Duodenal mucosa (tissue), 2 donors: ENCODE results near the gene FOXN1.
"Not testable (repeated sequence)": the region's sequence is repeated elsewhere in the genome, so short reads cannot be mapped to it uniquely, and the experiment has no call there.

Experiments used
- H3K27ac ChIP-seq: one replicate; pipeline ENCODE4 v1.7.0; 2013; ENCODE audit warnings: low read depth, low read length
- H3K27me3 ChIP-seq, 2 donors: one replicate each; pipeline ENCODE4 v1.7.0; 2013; ENCODE audit warnings: low read length in 2 of 2, control low read depth in 1 of 2; ENCODE audit not compliant: insufficient read depth in 2 of 2, control insufficient read depth in 1 of 2
- H3K36me3 ChIP-seq, 2 donors: one replicate each; pipeline ENCODE4 v1.7.0; 2013; ENCODE audit warnings: low read length in 2 of 2, control low read depth in 1 of 2; ENCODE audit not compliant: insufficient read depth in 2 of 2, control insufficient read depth in 1 of 2
- H3K4me1 ChIP-seq, 2 donors: one replicate each; pipeline ENCODE4 v1.7.0; 2013; ENCODE audit warnings: low read length in 2 of 2, control low read depth in 1 of 2; ENCODE audit not compliant: insufficient read depth in 2 of 2, control insufficient read depth in 1 of 2
- H3K4me3 ChIP-seq, 2 donors: one replicate each; pipeline ENCODE4 v1.7.0; 2013; ENCODE audit warnings: low read length in 2 of 2, low read depth in 1 of 2
- H3K9ac ChIP-seq, 2 donors: one replicate each; pipeline ENCODE4 v1.7.0; 2013; ENCODE audit warnings: low read length in 2 of 2, low read depth in 1 of 2
- H3K9me3 ChIP-seq, 2 donors: one replicate each; pipeline ENCODE4 v1.7.0; 2013; ENCODE audit warnings: low read length in 2 of 2, control low read depth in 1 of 2; ENCODE audit not compliant: control insufficient read depth in 1 of 2

FOXN1 gene, protein sequence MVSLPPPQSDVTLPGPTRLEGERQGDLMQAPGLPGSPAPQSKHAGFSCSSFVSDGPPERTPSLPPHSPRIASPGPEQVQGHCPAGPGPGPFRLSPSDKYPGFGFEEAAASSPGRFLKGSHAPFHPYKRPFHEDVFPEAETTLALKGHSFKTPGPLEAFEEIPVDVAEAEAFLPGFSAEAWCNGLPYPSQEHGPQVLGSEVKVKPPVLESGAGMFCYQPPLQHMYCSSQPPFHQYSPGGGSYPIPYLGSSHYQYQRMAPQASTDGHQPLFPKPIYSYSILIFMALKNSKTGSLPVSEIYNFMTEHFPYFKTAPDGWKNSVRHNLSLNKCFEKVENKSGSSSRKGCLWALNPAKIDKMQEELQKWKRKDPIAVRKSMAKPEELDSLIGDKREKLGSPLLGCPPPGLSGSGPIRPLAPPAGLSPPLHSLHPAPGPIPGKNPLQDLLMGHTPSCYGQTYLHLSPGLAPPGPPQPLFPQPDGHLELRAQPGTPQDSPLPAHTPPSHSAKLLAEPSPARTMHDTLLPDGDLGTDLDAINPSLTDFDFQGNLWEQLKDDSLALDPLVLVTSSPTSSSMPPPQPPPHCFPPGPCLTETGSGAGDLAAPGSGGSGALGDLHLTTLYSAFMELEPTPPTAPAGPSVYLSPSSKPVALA

DNA sequence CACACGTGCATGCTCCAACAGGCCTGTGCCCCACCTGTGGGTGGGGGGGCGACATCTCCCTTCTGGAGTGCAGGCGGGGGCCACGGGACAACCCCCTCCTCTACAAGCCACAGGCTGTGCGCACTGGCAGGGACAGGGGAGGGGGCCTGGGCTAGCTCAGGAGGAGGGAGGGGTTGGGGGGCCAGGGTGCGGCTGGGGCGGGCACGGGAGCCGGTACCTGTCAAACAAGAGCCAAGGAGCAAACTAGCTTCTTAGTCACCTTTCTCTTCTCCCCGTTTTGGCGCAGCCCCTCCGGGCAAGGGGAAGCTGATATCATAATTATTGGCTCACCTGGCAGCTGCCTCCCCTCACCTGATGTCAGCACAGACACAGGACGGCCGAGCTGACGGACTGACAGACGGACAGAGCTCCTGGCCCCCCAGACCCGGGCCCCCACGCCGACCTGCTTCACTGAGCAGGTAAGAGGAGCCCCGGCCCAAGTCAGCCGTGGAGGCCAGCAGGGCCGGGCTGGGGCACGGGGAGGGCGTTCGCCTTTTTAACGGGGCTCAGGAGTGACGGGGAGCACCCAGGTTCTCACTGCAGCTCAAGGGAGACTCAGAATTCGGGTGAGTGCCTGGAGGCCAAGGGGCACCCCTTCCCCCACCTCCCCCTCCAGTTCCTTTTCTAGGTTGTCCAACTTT is at the start of gene FOXN1:
FOXN1 (plus strand) TSS at position 363 of the 680 bp plus-strand sequence. CDS start 17,622 bp downstream, outside the sequence.
- H3K9ac ChIP-seq: no peak within 1 kb of the TSS
- H3K27ac ChIP-seq: no peak within 1 kb of the TSS
- H3K27me3 ChIP-seq: peaks cover 8 to 18% of the 10 kb centered on the region in 2 donors
- H3K4me3 ChIP-seq: no peak within 1 kb of the TSS
- H3K36me3 ChIP-seq: no peaks in the 10 kb centered on the region
- no peaks in the 10 kb centered on the region for H3K4me1 ChIP-seq
- H3K9me3 ChIP-seq: no peaks in the 10 kb centered on the region

DNA sequence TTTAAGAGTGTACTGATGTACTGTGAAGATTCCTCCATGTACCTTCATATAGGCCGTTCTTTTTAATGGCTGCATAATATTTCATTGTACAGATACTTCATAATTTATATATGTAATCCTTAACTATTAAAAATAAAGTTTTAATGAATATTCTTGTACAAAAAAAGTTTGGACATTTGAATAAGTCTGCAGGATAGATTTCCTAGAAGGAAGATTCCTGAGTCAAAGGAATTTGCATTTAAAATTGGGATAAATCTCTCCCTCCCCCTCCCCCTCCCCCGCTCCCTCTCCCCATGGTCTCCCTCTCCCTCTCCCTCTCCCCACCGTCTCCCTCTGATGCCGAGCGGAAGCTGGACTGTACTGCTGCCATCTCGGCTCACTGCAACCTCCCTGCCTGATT is 48.3 kb upstream of the FOXN1 start:
- no peaks in the 10 kb centered on the region for H3K9me3 ChIP-seq
- H3K4me3 ChIP-seq: no peak overlapping the region
- H3K4me1 ChIP-seq: no peaks in the 10 kb centered on the region
- H3K27me3 ChIP-seq: no peaks in the 10 kb centered on the region
- H3K9ac ChIP-seq: no peak overlapping the region
- H3K36me3 ChIP-seq: no peaks in the 10 kb centered on the region
- H3K27ac ChIP-seq: no peak overlapping the region

DNA sequence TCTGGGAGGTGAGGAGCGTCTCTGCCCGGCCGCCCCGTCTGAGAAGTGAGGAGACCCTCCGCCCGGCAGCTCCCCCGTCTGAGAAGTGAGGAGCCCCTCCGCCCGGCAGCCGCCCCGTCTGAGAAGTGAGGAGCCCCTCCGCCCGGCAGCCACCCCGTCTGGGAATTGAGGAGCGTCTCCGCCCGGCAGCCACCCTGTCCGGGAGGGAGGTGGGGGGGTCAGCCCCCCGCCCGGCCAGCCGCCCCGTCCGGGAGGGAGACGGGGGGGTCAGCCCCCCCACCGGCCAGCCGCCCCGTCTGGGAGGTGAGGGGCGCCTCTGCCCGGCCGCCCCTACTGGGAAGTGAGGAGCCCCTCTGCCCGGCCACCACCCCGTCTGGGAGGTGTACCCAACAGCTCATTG is 47.3 kb upstream of the FOXN1 start:
- not testable (repeated sequence) for H3K4me1 ChIP-seq, H3K4me3 ChIP-seq, H3K9me3 ChIP-seq, H3K27me3 ChIP-seq, H3K9ac ChIP-seq, H3K27ac ChIP-seq, H3K36me3 ChIP-seq

DNA sequence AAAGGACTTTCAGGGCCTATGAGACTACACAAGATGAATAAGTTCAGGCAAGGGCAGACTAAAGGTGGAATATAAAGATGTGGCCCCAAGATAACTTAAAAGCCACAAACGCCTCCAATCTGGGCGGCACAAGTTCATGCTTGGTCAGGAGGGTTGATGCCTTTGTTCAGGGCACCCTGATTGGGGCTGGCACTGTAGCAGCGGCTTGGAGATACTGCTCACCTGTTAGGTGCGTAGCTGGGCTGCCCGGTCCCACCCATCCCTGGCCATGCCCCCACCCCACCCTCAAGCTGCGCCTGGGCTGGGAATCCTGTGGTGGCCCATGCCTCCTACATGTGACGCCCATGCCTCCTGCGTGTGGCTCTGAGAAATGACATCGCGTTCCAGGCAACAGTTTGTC is 45.2 kb upstream of the FOXN1 start:
- Histone ChIP-seq H3K27me3 (no peaks in the 10 kb centered on the region), H3K27ac (no peak overlapping the region), H3K9ac (no peak overlapping the region), H3K4me3 (no peak overlapping the region), H3K36me3 (no peaks in the 10 kb centered on the region), H3K9me3 (no peaks in the 10 kb centered on the region), H3K4me1 (peaks cover 3 to 4% of the 10 kb centered on the region in 2 donors)

DNA sequence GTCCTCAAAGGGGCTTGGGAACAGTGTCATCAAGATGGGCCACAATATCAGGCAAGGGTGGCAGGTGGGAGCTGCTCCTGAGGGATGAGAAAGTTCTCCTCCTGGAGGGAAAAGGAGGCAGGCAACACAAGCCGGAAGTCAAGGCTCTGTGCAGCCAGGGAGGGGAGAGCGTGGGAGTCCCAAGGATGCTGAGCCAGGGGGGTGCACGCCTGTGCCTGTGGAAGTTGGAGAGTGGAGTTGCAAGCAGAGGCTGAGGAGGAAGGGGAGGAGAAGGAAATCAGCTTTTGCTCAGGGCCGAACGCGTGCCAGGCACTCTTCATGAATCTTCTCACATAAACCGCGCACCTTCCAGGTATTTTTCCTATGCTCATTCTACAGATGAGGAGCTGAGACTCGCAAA is 40.1 kb upstream of the FOXN1 start:
- Histone ChIP-seq H3K4me3 (no peak overlapping the region), H3K27ac (no peak overlapping the region), H3K9me3 (no peaks in the 10 kb centered on the region), H3K9ac (no peak overlapping the region), H3K36me3 (no peaks in the 10 kb centered on the region), H3K4me1 (peaks cover 28 to 35% of the 10 kb centered on the region in 2 donors), H3K27me3 (no peaks in the 10 kb centered on the region)

DNA sequence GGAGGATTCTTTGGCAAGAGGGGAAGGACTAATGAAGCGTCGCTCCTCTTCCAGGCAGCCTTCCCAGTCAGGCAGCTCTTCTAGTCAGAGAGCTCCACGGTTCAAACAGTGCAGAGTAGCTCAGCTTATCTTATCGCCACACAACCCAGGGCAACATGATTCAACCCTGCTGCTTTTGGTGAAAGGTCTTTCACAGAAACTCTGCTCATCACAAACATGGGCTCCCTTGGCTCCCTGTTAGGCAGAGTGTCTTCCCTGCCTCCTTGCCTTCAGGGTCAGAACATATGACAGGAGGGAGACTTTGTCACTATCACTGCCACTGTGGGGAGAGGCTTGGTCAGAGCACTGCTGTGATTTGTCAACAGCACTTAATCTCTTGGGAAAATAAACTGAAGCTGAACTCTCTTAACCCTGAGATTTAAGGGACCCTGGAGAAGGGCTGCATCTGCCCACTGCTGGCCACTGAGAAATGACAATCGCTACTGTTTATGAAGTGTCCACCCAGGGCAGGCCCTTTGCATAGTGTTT is 39.6 kb upstream of the FOXN1 start:
- Histone ChIP-seq H3K9ac (no peak overlapping the region), H3K9me3 (no peaks in the 10 kb centered on the region), H3K27me3 (no peaks in the 10 kb centered on the region), H3K4me3 (no peak overlapping the region), H3K27ac (no peak overlapping the region), H3K4me1 (peaks cover 34 to 41% of the 10 kb centered on the region in 2 donors), H3K36me3 (no peaks in the 10 kb centered on the region)

DNA sequence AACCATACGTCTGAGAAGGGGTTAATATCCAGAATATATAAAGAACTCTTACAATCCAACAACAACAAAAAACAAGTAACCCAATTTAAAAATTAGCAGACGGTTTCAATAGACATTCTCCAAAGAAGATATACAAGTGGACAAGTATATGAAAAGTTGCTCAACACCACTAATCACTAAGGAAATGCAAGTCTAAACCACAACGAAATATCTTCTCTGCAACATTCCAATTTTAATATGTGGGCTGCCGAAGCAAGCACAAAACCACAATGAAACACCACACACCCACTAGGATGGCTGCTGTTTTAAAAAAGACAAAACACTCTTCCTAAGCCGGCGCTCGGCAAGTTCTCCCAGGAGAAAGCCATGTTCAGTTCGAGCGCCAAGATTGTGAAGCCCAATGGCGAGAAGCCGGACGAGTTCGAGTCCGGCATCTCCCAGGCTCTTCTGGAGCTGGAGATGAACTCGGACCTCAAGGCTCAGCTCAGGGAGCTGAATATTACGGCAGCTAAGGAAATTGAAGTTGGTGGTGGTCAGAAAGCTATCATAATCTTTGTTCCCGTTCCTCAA is 38.6 kb upstream of the FOXN1 start:
- no peak overlapping the region for H3K27ac ChIP-seq
- H3K9ac ChIP-seq: no peak overlapping the region
- no peaks in the 10 kb centered on the region for H3K27me3 ChIP-seq
- peaks cover 43 to 51% of the 10 kb centered on the region in 2 donors for H3K4me1 ChIP-seq
- no peaks in the 10 kb centered on the region for H3K36me3 ChIP-seq
- no peak overlapping the region for H3K4me3 ChIP-seq
- no peaks in the 10 kb centered on the region for H3K9me3 ChIP-seq

DNA sequence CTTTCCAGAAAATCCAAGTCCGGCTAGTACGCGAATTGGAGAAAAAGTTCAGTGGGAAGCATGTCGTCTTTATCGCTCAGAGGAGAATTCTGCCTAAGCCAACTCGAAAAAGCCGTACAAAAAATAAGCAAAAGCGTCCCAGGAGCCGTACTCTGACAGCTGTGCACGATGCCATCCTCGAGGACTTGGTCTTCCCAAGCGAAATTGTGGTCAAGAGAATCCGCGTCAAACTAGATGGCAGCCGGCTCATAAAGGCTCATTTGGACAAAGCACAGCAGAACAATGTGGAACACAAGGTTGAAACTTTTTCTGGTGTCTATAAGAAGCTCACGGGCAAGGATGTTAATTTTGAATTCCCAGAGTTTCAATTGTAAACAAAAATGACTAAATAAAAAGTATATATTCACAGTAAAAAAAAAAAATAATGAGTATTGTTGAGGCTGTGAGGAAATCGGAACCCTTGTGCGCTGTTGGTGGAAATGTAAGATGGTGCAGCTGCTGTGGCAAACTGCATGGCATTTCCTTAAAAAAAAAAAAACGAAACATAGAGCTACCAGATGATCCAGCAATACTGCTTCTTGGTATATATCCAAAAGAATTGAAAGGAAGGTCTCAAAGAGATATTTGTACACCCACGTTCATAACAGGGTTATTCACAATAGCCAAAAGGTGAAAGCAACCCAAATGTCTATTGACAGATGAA is 38.0 kb upstream of the FOXN1 start:
- not testable (repeated sequence) for H3K9ac ChIP-seq, H3K9me3 ChIP-seq, H3K27ac ChIP-seq, H3K4me3 ChIP-seq, H3K27me3 ChIP-seq, H3K36me3 ChIP-seq
- peaks cover 49 to 57% of the 10 kb centered on the region in 2 donors for H3K4me1 ChIP-seq

DNA sequence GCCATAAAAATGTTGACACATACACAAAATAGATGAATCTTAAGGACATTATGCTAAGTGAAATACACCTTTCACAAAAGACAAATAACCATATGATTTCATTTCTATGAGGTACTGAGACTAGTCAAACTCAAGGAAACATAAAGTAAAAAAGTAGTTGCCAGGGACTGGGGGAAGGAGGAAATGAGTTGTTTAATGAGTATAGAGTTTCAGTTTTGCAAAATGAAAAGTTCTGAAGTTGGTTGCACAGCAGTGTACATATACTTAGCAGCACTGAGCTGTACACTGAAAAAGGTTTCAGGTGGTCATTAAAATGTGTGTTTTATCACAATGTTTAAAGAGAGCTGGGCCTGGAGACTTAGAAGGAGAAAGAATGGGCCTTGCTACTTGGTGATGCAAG is 37.4 kb upstream of the FOXN1 start:
- no peak overlapping the region for H3K4me3 ChIP-seq
- H3K36me3 ChIP-seq: no peaks in the 10 kb centered on the region
- no peaks in the 10 kb centered on the region for H3K9me3 ChIP-seq
- H3K4me1 ChIP-seq: peaks cover 50 to 58% of the 10 kb centered on the region in 2 donors
- no peaks in the 10 kb centered on the region for H3K27me3 ChIP-seq
- H3K27ac ChIP-seq: no peak overlapping the region
- H3K9ac ChIP-seq: no peak overlapping the region
